ENCODE results near the gene ZNF853.

- no peak for TF ChIP-seq EZH2 (IDR thresholded peaks at IDR 0.05; ENCODE audit: borderline replicate concordance, low read depth, low read length, severe bottlenecking)
- TF ChIP-seq CTCF (IDR thresholded peaks at IDR 0.05; ENCODE audit: borderline replicate concordance, extremely low read depth, low read length, poor library complexity, severe bottlenecking): no peak
Observed at GRCh38 chr7:6636741-6637543, 21.5 kb downstream of the ZNF853 start, which contains the start of gene ZNF316.

Measured in DND-41 (cell line).